Trophoblast cell (in vitro differentiated cells and primary cell): ENCODE data around the gene AKAP17A.

Experiments
- DNase-seq, 2 donors: peaks; one replicate each; pipeline ENCODE4 v3.0.0-alpha.2; 2016
- H2AFZ ChIP-seq: 2 replicates; pipeline ENCODE4 v1.6.1; 2013; ENCODE audit warnings: low read length, moderate library complexity, mild to moderate bottlenecking; ENCODE audit not compliant: insufficient read depth, poor library complexity
- H2AK5ac ChIP-seq: 2 replicates; pipeline ENCODE4 v1.6.1; 2013; ENCODE audit warnings: mild to moderate bottlenecking, low read length
- H2BK120ac ChIP-seq: 2 replicates; pipeline ENCODE4 v1.6.1; 2013; ENCODE audit warnings: low read length, mild to moderate bottlenecking, moderate library complexity; ENCODE audit not compliant: insufficient read depth, poor library complexity
- H2BK12ac ChIP-seq: 2 replicates; pipeline ENCODE4 v1.6.1; 2013; ENCODE audit warnings: mild to moderate bottlenecking, low read length, moderate library complexity
- H2BK5ac ChIP-seq: 2 replicates; pipeline ENCODE4 v1.6.1; 2013; ENCODE audit warnings: low read length, low read depth, moderate library complexity, mild to moderate bottlenecking; ENCODE audit not compliant: poor library complexity
- H3K14ac ChIP-seq: 2 replicates; pipeline ENCODE4 v1.6.1; 2013; ENCODE audit warnings: mild to moderate bottlenecking, low read length
- H3K18ac ChIP-seq: 2 replicates; pipeline ENCODE4 v1.6.1; 2013; ENCODE audit warnings: mild to moderate bottlenecking, low read length
- H3K23ac ChIP-seq: 2 replicates; pipeline ENCODE4 v1.6.1; 2013; ENCODE audit warnings: low read length
- H3K27ac ChIP-seq: 2 replicates; pipeline ENCODE4 v1.5.1; 2013; ENCODE audit warnings: low read depth, mild to moderate bottlenecking, inconsistent platforms, low read length, moderate library complexity
- H3K27me3 ChIP-seq: 2 replicates; pipeline ENCODE4 v1.6.1; 2013; ENCODE audit warnings: inconsistent platforms, mild to moderate bottlenecking, low read length, moderate library complexity; ENCODE audit not compliant: insufficient read depth
- H3K36me3 ChIP-seq, 2 experiments: 1 replicate in 1 of 2; 2 replicates in 1 of 2; pipeline ENCODE4 v1.6.1; 2013; ENCODE audit warnings: low read length in 2 of 2, mild to moderate bottlenecking in 2 of 2, moderate library complexity in 1 of 2; ENCODE audit not compliant: insufficient read depth in 2 of 2, control insufficient read depth in 1 of 2
- H3K4ac ChIP-seq: 2 replicates; pipeline ENCODE4 v1.6.1; 2013; ENCODE audit warnings: low read depth, mild to moderate bottlenecking, low read length, moderate library complexity
- H3K4me1 ChIP-seq, 2 experiments: 1 replicate in 1 of 2; 2 replicates in 1 of 2; pipeline ENCODE4 v1.6.1; 2013; ENCODE audit warnings: low read length in 2 of 2, mild to moderate bottlenecking in 2 of 2, moderate library complexity in 1 of 2; ENCODE audit not compliant: insufficient read depth in 2 of 2, control insufficient read depth in 1 of 2
- H3K4me2 ChIP-seq: 2 replicates; pipeline ENCODE4 v1.6.1; 2013; ENCODE audit warnings: inconsistent platforms, mild to moderate bottlenecking, low read length, moderate library complexity
- H3K4me3 ChIP-seq: 2 replicates; pipeline ENCODE4 v1.5.1; 2013; ENCODE audit warnings: mild to moderate bottlenecking, low read depth, low read length, inconsistent platforms
- H3K79me1 ChIP-seq: one replicate; pipeline ENCODE4 v1.6.1; 2013; ENCODE audit warnings: low read length
- H3K79me2 ChIP-seq: 2 replicates; pipeline ENCODE4 v1.6.1; 2013; ENCODE audit warnings: low read length, mild to moderate bottlenecking; ENCODE audit not compliant: control insufficient read depth, insufficient read depth, poor library complexity
- H3K9ac ChIP-seq: 2 replicates; pipeline ENCODE4 v1.6.1; 2013; ENCODE audit warnings: mild to moderate bottlenecking, low read length
- H3K9me3 ChIP-seq: 2 replicates; pipeline ENCODE4 v1.6.1; 2013; ENCODE audit warnings: low read depth, mild to moderate bottlenecking, control low read depth, inconsistent platforms, low read length; ENCODE audit not compliant: insufficient read depth
- H4K12ac ChIP-seq: 2 replicates; pipeline ENCODE4 v1.6.1; 2013; ENCODE audit warnings: low read depth, mild to moderate bottlenecking, low read length, moderate library complexity
- H4K8ac ChIP-seq: 2 replicates; pipeline ENCODE4 v1.6.1; 2013; ENCODE audit warnings: low read depth, mild to moderate bottlenecking, low read length, moderate library complexity
- H4K91ac ChIP-seq: one replicate; pipeline ENCODE4 v1.6.1; 2013; ENCODE audit warnings: low read depth, mild to moderate bottlenecking, low read length, moderate library complexity
- WGBS: extraction: QIAGEN DNeasy Blood & Tissue Kit; methylation state at CpG from one replicate; pipeline ENCODE4 v1.1.7; 2013; ENCODE audit warnings: missing lambda C conversion rate; ENCODE audit not compliant: insufficient read length, insufficient coverage; ENCODE audit errors: extremely low coverage; 5-methylcytosine and 5-hydroxymethylcytosine counted together

AKAP17A gene

GRCh38 chrX:1598021-1598875 lies 6.8 kb downstream of the AKAP17A start:
- H3K4ac ChIP-seq: peak overlapping the region; percentile 6
- no peak overlapping the region for H3K4me3 ChIP-seq
- no peak overlapping the region for H3K23ac ChIP-seq
- no CpG with 5 or more reads among the region's 50 CpGs for WGBS
- peaks cover 4% of the 10 kb centered on the region for H3K79me2 ChIP-seq
- H2BK120ac ChIP-seq: no peak overlapping the region
- H3K4me1 ChIP-seq: peaks cover 0 to 2% of the 10 kb centered on the region in 2 experiments
- H3K4me2 ChIP-seq: no peak overlapping the region
- no peak overlapping the region for H3K9ac ChIP-seq
- H2BK5ac ChIP-seq: no peak overlapping the region
- no peak overlapping the region for H3K18ac ChIP-seq
- no peaks in the 10 kb centered on the region for H3K79me1 ChIP-seq
- no peak overlapping the region for H2AK5ac ChIP-seq
- DNase-seq: no peak
- peaks cover 7% of the 10 kb centered on the region for H3K9me3 ChIP-seq
- no peak overlapping the region for H4K91ac ChIP-seq
- H3K36me3 ChIP-seq: peaks cover 89 to 92% of the 10 kb centered on the region in 2 experiments
- no peak overlapping the region for H3K14ac ChIP-seq
- no peak overlapping the region for H4K12ac ChIP-seq
- H2AFZ ChIP-seq: no peak overlapping the region
- no peak overlapping the region for H3K27ac ChIP-seq
- no peaks in the 10 kb centered on the region for H3K27me3 ChIP-seq
- H2BK12ac ChIP-seq: no peak overlapping the region
- H4K8ac ChIP-seq: no peak overlapping the region

GRCh38 chrX:1598876-1599790 lies 7.7 kb downstream of the AKAP17A start:
- H3K79me2 ChIP-seq: peaks cover under 1% of the 10 kb centered on the region
- H2BK120ac ChIP-seq: no peak overlapping the region
- no peak overlapping the region for H2BK5ac ChIP-seq
- no peak overlapping the region for H3K4me2 ChIP-seq
- no peak overlapping the region for H2AFZ ChIP-seq
- H3K23ac ChIP-seq: no peak overlapping the region
- no peak overlapping the region for H3K4me3 ChIP-seq
- H3K9ac ChIP-seq: no peak overlapping the region
- no peak for DNase-seq
- H3K4ac ChIP-seq: peak overlapping the region; percentile 6
- no peak overlapping the region for H4K91ac ChIP-seq
- no CpG with 5 or more reads among the region's 57 CpGs for WGBS
- H3K36me3 ChIP-seq: peaks cover 84 to 87% of the 10 kb centered on the region in 2 experiments
- no peaks in the 10 kb centered on the region for H3K4me1 ChIP-seq
- no peak overlapping the region for H3K27ac ChIP-seq
- no peaks in the 10 kb centered on the region for H3K27me3 ChIP-seq
- no peak overlapping the region for H2BK12ac ChIP-seq
- peaks cover 7% of the 10 kb centered on the region for H3K9me3 ChIP-seq
- H3K79me1 ChIP-seq: no peaks in the 10 kb centered on the region
- no peak overlapping the region for H4K12ac ChIP-seq
- no peak overlapping the region for H2AK5ac ChIP-seq
- H4K8ac ChIP-seq: no peak overlapping the region
- H3K14ac ChIP-seq: no peak overlapping the region
- H3K18ac ChIP-seq: no peak overlapping the region

- no peaks in the 10 kb centered on the region for H3K27me3 ChIP-seq
- no peak overlapping the region for H2AK5ac ChIP-seq
- H3K4ac ChIP-seq: no peak overlapping the region
- no peak overlapping the region for H4K91ac ChIP-seq
- no peak overlapping the region for H4K12ac ChIP-seq
- no peak overlapping the region for H4K8ac ChIP-seq
- WGBS: no CpG with 5 or more reads among the region's 36 CpGs
- DNase-seq: no peak
- H2BK12ac ChIP-seq: no peak overlapping the region
- H3K14ac ChIP-seq: no peak overlapping the region
- no peak overlapping the region for H3K4me3 ChIP-seq
- H3K36me3 ChIP-seq: peaks cover 80 to 82% of the 10 kb centered on the region in 2 experiments
- peaks cover 7% of the 10 kb centered on the region for H3K9me3 ChIP-seq
- H3K27ac ChIP-seq: no peak overlapping the region
- H2AFZ ChIP-seq: no peak overlapping the region
- H3K79me1 ChIP-seq: no peaks in the 10 kb centered on the region
- no peak overlapping the region for H3K23ac ChIP-seq
- H3K9ac ChIP-seq: no peak overlapping the region
- no peak overlapping the region for H3K18ac ChIP-seq
- no peaks in the 10 kb centered on the region for H3K4me1 ChIP-seq
- no peak overlapping the region for H3K4me2 ChIP-seq
- H2BK5ac ChIP-seq: no peak overlapping the region
- H3K79me2 ChIP-seq: no peaks in the 10 kb centered on the region
- H2BK120ac ChIP-seq: no peak overlapping the region
These were observed 8.5 kb downstream of the AKAP17A start for GRCh38 chrX:1599791-1600405.

- no CpG with 5 or more reads among the region's 52 CpGs for WGBS
These were observed 9.1 kb downstream of the AKAP17A start for GRCh38 chrX:1600406-1601050.

More at GRCh38 chrX:1600406-1601050, 9.1 kb downstream of the AKAP17A start:
- no peak overlapping the region for H3K23ac ChIP-seq
- no peak overlapping the region for H2AFZ ChIP-seq
- no peaks in the 10 kb centered on the region for H3K27me3 ChIP-seq
- H3K4me3 ChIP-seq: no peak overlapping the region
- no peak for DNase-seq
- no peak overlapping the region for H3K4ac ChIP-seq
- H2BK12ac ChIP-seq: no peak overlapping the region
- no peak overlapping the region for H4K8ac ChIP-seq
- H3K4me1 ChIP-seq: no peaks in the 10 kb centered on the region
- H3K36me3 ChIP-seq: peaks cover 73 to 76% of the 10 kb centered on the region in 2 experiments
- H4K91ac ChIP-seq: no peak overlapping the region
- H3K9me3 ChIP-seq: peaks cover 6% of the 10 kb centered on the region
- no peak overlapping the region for H3K14ac ChIP-seq
- H3K4me2 ChIP-seq: no peak overlapping the region
- H4K12ac ChIP-seq: no peak overlapping the region
- no peaks in the 10 kb centered on the region for H3K79me1 ChIP-seq
- no peaks in the 10 kb centered on the region for H3K79me2 ChIP-seq
- no peak overlapping the region for H2AK5ac ChIP-seq
- no peak overlapping the region for H2BK5ac ChIP-seq
- H3K9ac ChIP-seq: no peak overlapping the region
- no peak overlapping the region for H2BK120ac ChIP-seq
- H3K18ac ChIP-seq: no peak overlapping the region
- H3K27ac ChIP-seq: no peak overlapping the region
